Cerebellar cortex (tissue), 1 donor: ENCODE measurements around the gene SHC1.

Source experiments
- DNase-seq: peaks from one replicate; pipeline ENCODE4 v3.0.0-alpha.2; 2015; ENCODE audit warnings: low spot score

The SHC1 gene

GRCh38 chr1:154973344-154974101 is 3.0 kb upstream of the SHC1 start:
- DNase-seq, result peak; percentile 96

DNA sequence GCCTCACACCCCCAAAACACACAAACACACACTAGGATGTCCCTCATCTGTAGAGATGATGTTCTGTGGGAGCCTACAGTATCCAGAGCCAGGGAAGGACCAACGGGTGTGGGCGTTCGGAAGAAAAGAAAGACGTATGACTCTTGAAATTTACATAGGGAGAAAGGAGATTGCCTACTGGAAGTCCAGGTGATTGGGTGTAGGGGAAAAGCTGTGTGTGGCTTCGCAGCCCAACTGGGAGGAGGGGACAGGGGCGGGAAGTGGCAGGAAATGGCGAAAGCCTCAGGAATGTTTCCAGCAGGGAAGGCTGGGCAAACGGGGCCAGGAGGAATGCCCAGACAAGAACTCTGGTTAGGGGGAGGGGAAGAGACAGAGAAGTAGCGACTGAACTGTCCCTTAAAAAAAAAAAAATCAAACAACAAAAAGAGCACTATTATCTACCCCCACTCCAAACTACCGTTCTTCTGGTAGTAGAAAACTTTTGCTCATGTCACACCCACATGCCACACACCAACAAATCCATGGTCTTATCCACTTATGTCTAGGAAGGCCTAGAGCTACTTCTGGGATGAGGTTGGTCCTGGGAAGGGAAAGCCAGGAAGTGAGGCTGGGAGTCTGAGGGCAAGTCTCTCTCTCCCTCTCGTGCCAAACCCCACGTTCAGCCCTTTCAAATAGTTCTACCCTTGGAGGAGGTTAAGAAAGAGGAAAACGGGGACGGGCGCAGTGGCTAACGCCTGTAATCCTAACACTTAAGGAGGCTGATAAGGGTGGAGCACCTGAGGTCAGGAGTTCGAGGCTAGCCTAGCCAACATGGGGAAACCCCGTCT is 2.2 kb upstream of the SHC1 start:
- DNase-seq, result peak; percentile 90

GRCh38 chr1:154972213-154972516 is 1.6 kb upstream of the SHC1 start:
- DNase-seq, result no peak

- DNase-seq, result no peak
Measured at GRCh38 chr1:154971341-154971998, 923 bp upstream of the SHC1 start.

DNA sequence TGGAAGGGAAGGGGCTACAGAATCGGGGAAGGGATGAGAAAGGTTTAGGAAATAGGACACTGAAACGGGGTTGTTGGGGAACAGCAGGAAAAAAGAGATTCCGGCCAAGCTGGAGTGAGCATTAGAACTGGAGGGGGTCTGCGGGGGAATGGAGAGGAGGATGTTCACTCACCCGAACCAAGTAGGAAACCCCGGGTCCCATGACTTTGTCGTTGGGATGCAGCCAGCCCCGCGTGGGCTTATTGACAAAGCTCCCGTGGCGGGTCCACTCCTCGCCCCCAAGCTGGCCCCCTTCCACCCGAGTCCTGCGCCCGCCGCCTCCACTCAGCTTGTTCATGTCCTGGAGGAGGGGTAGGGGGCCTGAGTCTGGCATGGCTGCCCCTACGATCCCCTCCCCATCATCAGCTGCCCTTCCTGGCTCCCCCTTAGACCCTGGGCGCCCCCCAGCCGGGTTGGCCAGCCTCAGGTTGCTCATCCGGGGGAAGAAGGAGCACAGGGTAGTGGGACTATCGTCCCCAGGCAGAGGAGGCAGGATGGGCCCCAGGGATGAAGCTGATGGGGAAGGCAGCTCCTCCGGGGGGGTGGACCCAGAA is 591 bp downstream of the SHC1 start:
- no peak for DNase-seq

DNA sequence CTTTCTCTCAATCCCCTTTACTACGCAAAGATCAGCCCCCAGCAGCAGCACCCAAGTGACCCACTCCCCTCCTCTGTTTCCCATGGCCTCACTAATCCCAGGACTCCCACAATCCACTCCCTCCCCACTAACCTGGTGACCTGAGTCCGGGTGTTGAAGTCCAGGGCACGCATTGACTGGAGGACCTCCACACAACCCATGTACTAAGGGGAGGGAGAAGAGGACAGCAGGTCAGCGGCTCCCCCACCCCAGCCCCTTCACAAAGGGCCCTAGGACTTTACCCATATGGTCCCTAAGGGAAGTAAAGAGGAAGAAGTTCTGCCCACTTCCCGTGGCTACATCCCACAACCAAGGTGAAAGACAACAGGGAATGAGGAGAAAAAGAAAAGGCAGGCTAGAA is 1.3 kb downstream of the SHC1 start:
- DNase-seq, result no peak

DNA sequence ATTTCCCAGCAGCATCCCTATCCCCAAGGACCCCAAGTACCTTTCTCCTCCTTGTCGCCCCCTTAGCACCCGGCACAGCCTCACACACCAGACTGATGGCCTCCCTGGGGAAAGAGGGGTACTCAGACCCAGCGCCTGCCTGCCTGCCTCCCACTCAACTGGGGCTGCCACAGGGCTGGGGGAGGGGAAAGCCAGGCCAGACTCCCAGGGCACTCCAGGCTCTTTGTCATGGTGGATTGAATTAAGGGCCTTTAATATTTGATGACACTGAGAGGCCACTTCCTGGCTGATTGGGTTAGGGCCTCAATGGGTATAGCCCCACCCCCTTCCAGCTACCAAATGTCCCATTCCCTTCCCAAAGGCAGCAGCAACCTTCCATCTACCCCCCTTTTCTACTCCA is 1.8 kb downstream of the SHC1 start:
- DNase-seq, result no peak

DNA sequence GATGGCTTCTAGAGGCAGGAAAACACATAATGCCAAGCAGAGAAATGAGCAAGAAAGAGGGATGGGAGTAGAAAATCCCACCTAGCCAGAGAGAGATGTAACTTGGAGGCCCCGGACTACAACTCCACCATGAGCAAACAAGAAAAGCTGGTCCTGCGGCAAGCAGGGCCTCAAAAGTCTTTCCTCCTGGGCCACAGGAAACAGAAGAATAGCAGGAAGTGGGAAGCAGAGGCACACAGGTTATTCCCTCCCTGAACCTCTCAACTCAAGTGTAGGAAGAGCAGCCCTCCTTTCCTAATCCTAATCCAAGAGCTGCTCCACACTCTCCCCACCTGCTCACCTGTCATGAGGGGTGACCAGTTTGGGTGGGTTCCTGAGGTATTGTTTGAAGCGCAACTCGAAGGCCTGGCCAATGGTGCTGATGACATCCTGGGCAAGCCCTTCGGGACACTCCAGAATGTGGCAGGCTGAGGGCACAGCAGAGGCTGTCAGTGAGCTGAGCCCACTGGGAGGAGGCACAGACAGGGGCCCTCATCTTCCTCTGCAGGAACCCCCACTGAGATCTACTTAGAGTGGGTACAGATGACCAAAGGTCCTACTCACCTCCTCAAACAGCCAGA is 3.1 kb downstream of the SHC1 start:
- no peak for DNase-seq

GRCh38 chr1:154966111-154966510 is 4.4 kb downstream of the SHC1 start:
- no peak for DNase-seq

DNA sequence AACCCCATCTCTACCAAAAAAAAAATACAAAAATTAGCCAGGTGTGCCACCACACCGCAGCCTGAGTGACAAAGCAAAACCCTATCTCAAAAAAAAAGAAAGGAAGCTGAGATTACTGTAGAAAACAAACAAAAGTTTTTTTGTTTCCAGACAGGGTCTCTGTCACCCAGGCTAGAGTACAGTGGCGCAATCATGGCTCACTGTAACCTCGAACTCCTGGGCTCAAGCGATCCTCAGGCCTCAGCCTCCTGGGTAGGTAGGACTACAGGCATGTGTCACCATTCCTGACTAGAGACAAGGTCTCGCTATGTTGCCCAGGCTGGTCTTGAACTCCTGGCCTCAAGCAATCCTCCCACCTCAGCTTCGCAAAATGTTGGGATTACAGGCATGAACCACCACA is 6.2 kb downstream of the SHC1 start:
- DNase-seq, result no peak

DNA sequence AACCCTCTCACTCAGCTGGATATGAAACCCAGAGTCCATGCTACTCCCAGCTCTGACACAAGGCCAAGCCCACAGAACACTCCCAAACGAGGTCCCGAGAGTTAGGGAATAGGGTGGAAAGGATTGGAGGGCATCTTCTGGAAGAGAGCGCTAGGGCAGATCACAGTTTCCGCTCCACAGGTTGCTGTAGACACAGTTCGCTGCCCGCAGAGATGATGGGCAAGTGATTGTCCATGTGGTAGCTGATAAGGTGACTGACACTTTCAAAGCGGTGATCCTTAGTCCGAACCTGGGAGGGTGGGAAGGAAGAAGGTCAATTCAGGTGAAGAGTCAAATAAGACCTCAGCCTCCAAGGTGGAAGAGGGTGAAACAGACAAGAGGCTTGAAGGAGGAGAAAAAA is 6.9 kb downstream of the SHC1 start:
- no peak for DNase-seq

DNA sequence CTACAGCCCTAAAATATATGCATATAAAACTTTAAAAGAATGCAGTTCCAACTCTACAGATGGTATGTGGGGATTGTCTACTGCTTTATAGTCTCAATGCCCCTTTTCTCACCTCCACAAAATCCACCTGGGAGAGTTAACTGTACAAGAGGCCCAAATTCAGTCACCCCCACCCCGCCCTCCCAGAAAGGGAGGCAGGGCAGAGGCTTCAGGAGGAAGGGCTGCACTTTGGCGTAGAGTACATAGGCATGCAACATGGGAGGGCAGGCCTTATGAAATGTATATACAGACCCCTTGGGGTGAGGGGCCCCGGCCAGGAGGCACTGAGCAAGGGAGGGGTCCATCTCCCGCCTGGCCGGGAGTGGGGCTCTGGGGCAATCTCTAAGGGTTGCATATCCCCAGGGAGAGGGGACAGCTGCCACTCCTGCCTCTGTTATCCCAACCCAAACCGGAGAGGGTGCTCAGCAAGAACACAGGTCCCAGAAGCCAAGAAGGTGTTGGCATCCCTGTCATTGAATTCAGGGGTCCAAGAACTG is 7.7 kb downstream of the SHC1 start:
- no peak for DNase-seq

GRCh38 chr1:154962156-154962749 is 8.3 kb downstream of the SHC1 start:
- peak; percentile 55 for DNase-seq

DNA sequence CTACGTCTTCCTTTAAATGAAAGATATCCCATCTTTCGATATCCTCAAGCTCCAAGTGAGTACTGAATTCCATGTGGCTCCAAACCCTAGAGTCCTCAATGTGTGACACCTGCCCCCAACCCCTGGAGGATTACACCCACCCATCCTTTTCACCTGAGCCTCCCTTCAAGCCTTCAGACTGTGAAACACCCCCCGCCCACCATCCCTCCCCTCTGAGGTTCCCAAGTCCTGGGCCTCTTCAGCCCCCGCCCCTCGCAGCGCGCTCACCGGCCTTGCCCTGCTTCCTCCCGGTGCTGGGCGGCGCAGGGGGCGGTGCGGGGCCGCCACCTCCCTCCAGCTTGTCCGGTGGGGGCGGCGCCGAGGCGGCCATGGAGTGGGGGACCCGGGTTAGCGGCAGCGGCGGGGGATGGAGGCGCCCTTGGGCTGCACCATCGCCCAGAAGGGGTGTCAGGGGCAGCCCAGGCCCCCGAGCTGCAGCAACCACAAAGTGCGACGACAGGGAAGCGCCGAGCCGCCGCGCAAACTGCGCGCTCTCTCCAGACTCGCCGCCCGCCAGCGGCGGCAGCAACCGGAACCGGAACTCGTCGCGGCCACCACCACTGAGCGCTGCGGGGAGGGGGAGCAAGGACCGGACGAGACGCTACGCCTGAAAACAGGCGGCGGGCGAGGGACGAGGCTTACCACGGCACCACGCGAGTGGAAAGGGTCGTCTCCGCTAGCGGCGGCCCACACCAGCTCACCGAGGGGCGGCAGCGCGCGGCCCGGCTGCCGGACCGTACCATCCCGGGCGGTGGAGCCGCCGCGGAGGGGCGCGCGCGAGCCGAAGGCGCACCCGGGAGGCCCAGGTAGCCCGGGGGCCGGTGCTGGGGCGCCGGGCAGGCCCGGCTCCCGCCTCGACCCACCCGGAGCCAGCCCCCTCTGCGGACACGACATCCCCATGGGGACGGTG is 9.1 kb downstream of the SHC1 start, which contains the start of gene PYGO2:
TSS of gene PYGO2 (minus strand) at position 576 of the 949 bp plus-strand sequence. CDS start at position 370, 206 bp downstream.
- DNase-seq, result peak; percentile 73

- DNase-seq, result no peak
Measured at GRCh38 chr1:154960446-154961136, 10.0 kb downstream of the SHC1 start.

- DNase-seq, result no peak
Measured at GRCh38 chr1:154959426-154959780, 11.1 kb downstream of the SHC1 start.

- no peak for DNase-seq
Measured at GRCh38 chr1:154958681-154959425, 11.7 kb downstream of the SHC1 start.

GRCh38 chr1:154958036-154958435 is 12.5 kb downstream of the SHC1 start:
- DNase-seq, result no peak

- no peak for DNase-seq
Measured at GRCh38 chr1:154957091-154957657, 13.4 kb downstream of the SHC1 start.
